ENCODE measurements around the gene HOXB3. TPM values are rescaled to one million over a fixed set of nuclear protein-coding genes. Genes with fewer than 3 reads are reported as not detected.

HOXB3 gene
- total RNA-seq, 1 donor from 2014 or later, result 0.57 TPM

- no peak for DNase-seq (ENCODE audit: low spot score)
- Mint-ChIP-seq H3K36me3 (ENCODE audit: low read depth) (peaks cover 4% of the 10 kb centered on the region), H3K9me3 (ENCODE audit: low read depth) (no peaks in the 10 kb centered on the region), H3K27ac (ENCODE audit: unreplicated experiment) (no peak overlapping the region), H3K4me1 (ENCODE audit: low read depth) (peaks cover 9% of the 10 kb centered on the region), H3K27me3 (ENCODE audit: low read depth) (peaks cover 80% of the 10 kb centered on the region), H3K4me3 (ENCODE audit: unreplicated experiment) (peak overlapping the region; percentile 70)
- TF ChIP-seq, protein P1, sequence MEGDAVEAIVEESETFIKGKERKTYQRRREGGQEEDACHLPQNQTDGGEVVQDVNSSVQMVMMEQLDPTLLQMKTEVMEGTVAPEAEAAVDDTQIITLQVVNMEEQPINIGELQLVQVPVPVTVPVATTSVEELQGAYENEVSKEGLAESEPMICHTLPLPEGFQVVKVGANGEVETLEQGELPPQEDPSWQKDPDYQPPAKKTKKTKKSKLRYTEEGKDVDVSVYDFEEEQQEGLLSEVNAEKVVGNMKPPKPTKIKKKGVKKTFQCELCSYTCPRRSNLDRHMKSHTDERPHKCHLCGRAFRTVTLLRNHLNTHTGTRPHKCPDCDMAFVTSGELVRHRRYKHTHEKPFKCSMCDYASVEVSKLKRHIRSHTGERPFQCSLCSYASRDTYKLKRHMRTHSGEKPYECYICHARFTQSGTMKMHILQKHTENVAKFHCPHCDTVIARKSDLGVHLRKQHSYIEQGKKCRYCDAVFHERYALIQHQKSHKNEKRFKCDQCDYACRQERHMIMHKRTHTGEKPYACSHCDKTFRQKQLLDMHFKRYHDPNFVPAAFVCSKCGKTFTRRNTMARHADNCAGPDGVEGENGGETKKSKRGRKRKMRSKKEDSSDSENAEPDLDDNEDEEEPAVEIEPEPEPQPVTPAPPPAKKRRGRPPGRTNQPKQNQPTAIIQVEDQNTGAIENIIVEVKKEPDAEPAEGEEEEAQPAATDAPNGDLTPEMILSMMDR (IDR thresholded peaks at IDR 0.05), result peak; percentile 51
Observed at GRCh38 chr17:48612854-48613691, 23.0 kb upstream of the HOXB3 start.

DNA sequence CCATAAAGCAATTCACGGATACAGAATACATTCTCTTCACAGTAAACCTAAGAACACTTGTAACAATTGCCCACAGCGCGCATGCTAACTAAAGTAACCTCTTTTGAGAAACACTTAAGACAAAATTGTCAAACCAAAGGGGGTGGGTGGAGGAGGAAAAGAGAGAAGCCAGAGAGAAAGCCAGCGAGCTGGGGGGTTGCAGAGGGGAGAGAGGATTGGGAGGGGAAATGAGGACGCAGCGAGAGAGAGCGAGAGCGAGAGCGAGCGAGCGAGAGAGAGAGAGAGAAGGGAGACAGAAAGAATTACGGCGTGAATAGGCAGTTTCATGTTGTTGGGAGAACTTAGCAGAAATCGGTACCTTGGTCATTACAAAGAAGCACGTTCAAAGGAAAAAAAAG lies 22.4 kb upstream of the HOXB3 start:
- TF ChIP-seq, protein P1 (IDR thresholded peaks at IDR 0.05), result no peak
- H3K27ac Mint-ChIP-seq (ENCODE audit: unreplicated experiment), result no peak overlapping the region
- peak overlapping the region; percentile 27 for H3K4me3 Mint-ChIP-seq (ENCODE audit: unreplicated experiment)
- peaks cover 9% of the 10 kb centered on the region for H3K4me1 Mint-ChIP-seq (ENCODE audit: low read depth)
- peaks cover 7% of the 10 kb centered on the region for H3K36me3 Mint-ChIP-seq (ENCODE audit: low read depth)
- DNase-seq (ENCODE audit: low spot score), result no peak
- no peaks in the 10 kb centered on the region for H3K9me3 Mint-ChIP-seq (ENCODE audit: low read depth)
- H3K27me3 Mint-ChIP-seq (ENCODE audit: low read depth), result peaks cover 81% of the 10 kb centered on the region

- DNase-seq (ENCODE audit: low spot score), result no peak
Observed at GRCh38 chr17:48611681-48612455, 21.8 kb upstream of the HOXB3 start.

DNA sequence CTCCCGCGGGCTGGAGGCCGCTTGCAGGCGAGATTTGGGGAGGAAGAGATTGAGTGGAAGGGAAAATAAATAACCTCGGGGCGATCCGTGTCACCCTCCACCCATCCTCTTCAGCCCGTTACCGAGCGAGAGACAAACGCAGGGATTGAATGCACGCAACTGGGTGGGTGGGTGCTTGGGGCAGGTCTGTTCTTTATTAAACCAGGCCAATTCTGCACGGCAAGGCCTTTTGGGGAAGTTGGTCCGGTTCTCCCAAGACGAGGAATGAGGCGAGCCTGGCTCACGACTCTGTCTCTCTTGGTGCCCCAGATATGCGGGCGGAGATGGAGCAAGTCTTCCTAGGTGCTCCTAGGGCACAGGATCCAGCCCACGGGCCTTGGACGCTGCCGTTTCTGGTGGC lies 21.2 kb upstream of the HOXB3 start:
- Mint-ChIP-seq H3K4me1 (ENCODE audit: low read depth) (peaks cover 9% of the 10 kb centered on the region), H3K27me3 (ENCODE audit: low read depth) (peaks cover 82% of the 10 kb centered on the region), H3K4me3 (ENCODE audit: unreplicated experiment) (peak overlapping the region; percentile 22), H3K27ac (ENCODE audit: unreplicated experiment) (no peak overlapping the region), H3K9me3 (ENCODE audit: low read depth) (no peaks in the 10 kb centered on the region), H3K36me3 (ENCODE audit: low read depth) (peaks cover 7% of the 10 kb centered on the region)
- TF ChIP-seq, protein P1 (IDR thresholded peaks at IDR 0.05), result no peak
- DNase-seq (ENCODE audit: low spot score), result no peak

More at GRCh38 chr17:48611681-48612455, 21.8 kb upstream of the HOXB3 start:
- Mint-ChIP-seq H3K9me3 (ENCODE audit: low read depth) (no peaks in the 10 kb centered on the region), H3K27ac (ENCODE audit: unreplicated experiment) (peak overlapping the region; percentile 22), H3K36me3 (ENCODE audit: low read depth) (peaks cover 7% of the 10 kb centered on the region), H3K4me3 (ENCODE audit: unreplicated experiment) (no peak overlapping the region), H3K27me3 (ENCODE audit: low read depth) (peaks cover 81% of the 10 kb centered on the region), H3K4me1 (ENCODE audit: low read depth) (peaks cover 9% of the 10 kb centered on the region)
- TF ChIP-seq, protein P1 (IDR thresholded peaks at IDR 0.05), result no peak
